SJSA1 (cell line): ENCODE data around the gene KLK7. TPM values are rescaled to one million over a fixed set of nuclear protein-coding genes. Genes with fewer than 3 reads are reported as not detected.
"Not testable (repeated sequence)": the region's sequence is repeated elsewhere in the genome, so short reads cannot be mapped to it uniquely, and the experiment has no call there.

Source experiments
- DNase-seq, 2 experiments: peaks; one replicate each; pipeline ENCODE4 v3.0.0-alpha.2; 2015 to 2020; ENCODE audit warnings: low spot score in 2 of 2, low read depth in 1 of 2
- H3K27ac ChIP-seq: fragments of 250-450 bp; sonication (Bioruptor Pico); 2 replicates; pipeline ENCODE4 v1.5.1; 2020; ENCODE audit warnings: mild to moderate bottlenecking, moderate library complexity
- H3K27me3 ChIP-seq: fragments of 250-450 bp; sonication (Bioruptor Pico); replicated peaks from 2 replicates; pipeline ENCODE4 v1.5.1; 2020; ENCODE audit warnings: mild to moderate bottlenecking, moderate library complexity
- H3K36me3 ChIP-seq: fragments of 250-450 bp; sonication (Bioruptor Pico); 2 replicates; pipeline ENCODE4 v1.5.1; 2020; ENCODE audit warnings: mild to moderate bottlenecking
- H3K4me1 ChIP-seq: fragments of 250-450 bp; sonication (Bioruptor Pico); replicated peaks from 2 replicates; pipeline ENCODE4 v1.6.1; 2021; ENCODE audit warnings: mild to moderate bottlenecking
- H3K4me3 ChIP-seq: fragments of 250-450 bp; sonication (Bioruptor Pico); 2 replicates; pipeline ENCODE4 v1.5.1; 2020; ENCODE audit warnings: mild to moderate bottlenecking
- H3K9me3 ChIP-seq: fragments of 250-450 bp; sonication (Bioruptor Pico); replicated peaks from 2 replicates; pipeline ENCODE4 v1.5.1; 2020; ENCODE audit warnings: mild to moderate bottlenecking
- total RNA-seq: library from RNA; depleted of rRNA; stranded (reverse); fragments of >200 nt; shearing (Covaris generic); gene quantifications from 2 replicates; pipeline ENCODE4 v1.2.3, GENCODE V29; 2014

Gene KLK7
- total RNA-seq, 1 experiment from 2014 or later, result not detected

DNA sequence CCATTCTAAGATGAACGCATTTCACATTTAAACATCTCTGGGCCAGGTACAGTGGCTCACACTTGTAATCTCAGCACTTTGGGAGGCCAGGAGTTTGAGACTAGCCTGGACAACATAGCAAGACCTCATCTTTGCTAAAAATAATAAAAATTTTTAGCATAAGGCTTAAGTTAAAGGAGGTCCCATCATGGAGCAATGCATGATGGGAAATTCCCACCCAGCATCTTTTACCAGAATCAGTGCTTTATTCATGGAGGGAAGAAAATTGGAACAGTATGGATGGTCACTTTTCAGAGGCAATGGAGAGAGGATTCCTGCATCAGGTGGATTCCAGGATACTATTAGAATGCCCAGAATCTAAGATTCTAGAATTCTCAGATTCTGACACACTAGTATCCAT is 21.5 kb upstream of the KLK7 start:
- Histone ChIP-seq H3K4me1 (no peaks in the 10 kb centered on the region), H3K27ac (no peak overlapping the region), H3K36me3 (no peaks in the 10 kb centered on the region), H3K9me3 (no peaks in the 10 kb centered on the region), H3K27me3 (peaks cover 9% of the 10 kb centered on the region; the same call in 1 of the 2 replicates), H3K4me3 (no peak overlapping the region)
- DNase-seq, result no peak

GRCh38 chr19:51003316-51003715 is 19.6 kb upstream of the KLK7 start:
- H3K27ac ChIP-seq, result no peak overlapping the region
- no peak for DNase-seq
- no peaks in the 10 kb centered on the region for H3K9me3 ChIP-seq
- H3K27me3 ChIP-seq, result peaks cover 1% of the 10 kb centered on the region; the same call in 1 of the 2 replicates
- H3K4me3 ChIP-seq, result no peak overlapping the region
- no peaks in the 10 kb centered on the region for H3K4me1 ChIP-seq
- H3K36me3 ChIP-seq, result no peaks in the 10 kb centered on the region

- no peak overlapping the region for H3K4me3 ChIP-seq
- H3K27me3 ChIP-seq, result 0 out of 2 replicates have a peak, but pooled peaks cover 4% of the 10 kb centered on the region
- no peaks in the 10 kb centered on the region for H3K36me3 ChIP-seq
- no peaks in the 10 kb centered on the region for H3K9me3 ChIP-seq
- H3K4me1 ChIP-seq, result no peaks in the 10 kb centered on the region
- H3K27ac ChIP-seq, result no peak overlapping the region
- no peak for DNase-seq
Observed at GRCh38 chr19:51002542-51003311, 19.0 kb upstream of the KLK7 start.

- no peak for DNase-seq
- no peak overlapping the region for H3K4me3 ChIP-seq
- 0 out of 2 replicates have a peak, but pooled peaks cover 4% of the 10 kb centered on the region for H3K27me3 ChIP-seq
- no peaks in the 10 kb centered on the region for H3K36me3 ChIP-seq
- H3K27ac ChIP-seq, result no peak overlapping the region
- H3K9me3 ChIP-seq, result no peaks in the 10 kb centered on the region
- no peaks in the 10 kb centered on the region for H3K4me1 ChIP-seq
Observed at GRCh38 chr19:51002089-51002532, 18.4 kb upstream of the KLK7 start.

DNA sequence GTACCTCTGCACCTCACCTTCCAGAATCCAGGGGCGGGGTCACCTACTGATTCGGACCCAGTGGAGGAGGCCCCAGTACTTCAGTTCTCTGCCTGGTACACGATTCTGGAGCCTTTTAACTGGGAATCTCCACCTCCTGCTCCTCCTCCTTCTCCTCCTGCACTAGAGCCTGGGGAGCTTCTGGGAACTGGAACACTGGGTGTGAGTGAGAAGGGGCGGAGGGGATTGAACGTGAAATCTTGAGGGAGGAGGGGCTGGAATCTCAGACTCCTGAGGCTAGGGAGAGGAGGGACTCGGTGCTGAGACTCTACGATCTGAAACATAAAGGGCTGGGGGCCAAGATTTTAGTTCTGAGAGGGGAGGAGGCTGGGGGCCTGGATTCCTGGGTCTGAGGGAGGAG is 17.8 kb upstream of the KLK7 start, which contains the start of gene KLK8:
TSS of gene KLK8 (minus strand) at position 90 of the 400 bp plus-strand sequence. CDS start 437 bp downstream, outside the sequence.
- H3K27me3 ChIP-seq, result 0 out of 2 replicates have a peak, but pooled peaks cover 4% of the 10 kb centered on the region
- H3K4me1 ChIP-seq, result no peaks in the 10 kb centered on the region
- no peak for DNase-seq
- no peak within 1 kb of the TSS for H3K4me3 ChIP-seq
- no peak within 1 kb of the TSS for H3K27ac ChIP-seq
- no peaks in the 10 kb centered on the region for H3K9me3 ChIP-seq
- H3K36me3 ChIP-seq, result no peaks in the 10 kb centered on the region

DNA sequence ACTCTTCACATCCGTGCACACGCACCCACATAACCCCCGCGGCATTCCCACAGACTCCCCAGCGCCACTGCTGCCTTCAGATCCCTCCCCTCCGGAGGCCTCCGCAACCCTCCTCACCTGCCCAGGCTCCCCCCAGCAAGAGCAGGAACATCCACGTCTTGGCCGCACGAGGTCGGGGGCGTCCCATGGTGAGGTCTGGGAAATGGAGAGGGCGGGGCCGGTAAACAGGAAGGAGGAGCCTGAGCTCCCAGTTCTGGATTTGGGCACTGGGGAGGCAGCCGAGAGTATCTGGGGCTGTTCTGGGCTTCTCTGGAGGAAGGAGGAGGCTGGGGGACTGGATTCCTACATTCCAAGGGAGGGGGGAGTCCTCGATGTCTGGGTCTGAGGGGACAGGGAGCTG is 17.3 kb upstream of the KLK7 start:
- Histone ChIP-seq H3K36me3 (no peaks in the 10 kb centered on the region), H3K27me3 (0 out of 2 replicates have a peak, but pooled peaks cover 4% of the 10 kb centered on the region), H3K9me3 (no peaks in the 10 kb centered on the region), H3K4me3 (no peak overlapping the region), H3K4me1 (no peaks in the 10 kb centered on the region), H3K27ac (no peak overlapping the region)
- DNase-seq, result no peak

DNA sequence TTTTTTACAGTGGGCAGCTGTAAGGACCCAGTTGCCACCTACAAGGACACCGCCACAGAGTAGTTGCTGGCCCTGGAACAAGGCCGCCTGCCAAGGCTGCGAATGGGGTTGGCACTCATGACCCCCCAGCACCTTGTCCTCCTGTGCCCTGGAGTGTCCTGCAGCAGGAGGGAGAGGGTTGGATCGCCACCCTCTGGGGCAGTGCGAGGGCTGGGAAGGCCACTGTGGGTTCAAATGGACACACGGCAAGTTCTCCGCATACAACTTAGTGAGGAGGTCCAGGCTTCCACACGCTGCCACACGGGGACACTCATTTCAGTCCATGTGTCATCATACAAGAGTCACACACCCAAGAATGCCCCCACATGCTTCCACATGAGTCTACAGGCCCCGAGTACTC is 16.7 kb upstream of the KLK7 start:
- no peak overlapping the region for H3K27ac ChIP-seq
- 0 out of 2 replicates have a peak, but pooled peaks cover 4% of the 10 kb centered on the region for H3K27me3 ChIP-seq
- no peak for DNase-seq
- H3K4me1 ChIP-seq, result no peaks in the 10 kb centered on the region
- H3K4me3 ChIP-seq, result no peak overlapping the region
- H3K36me3 ChIP-seq, result no peaks in the 10 kb centered on the region
- H3K9me3 ChIP-seq, result no peaks in the 10 kb centered on the region

DNA sequence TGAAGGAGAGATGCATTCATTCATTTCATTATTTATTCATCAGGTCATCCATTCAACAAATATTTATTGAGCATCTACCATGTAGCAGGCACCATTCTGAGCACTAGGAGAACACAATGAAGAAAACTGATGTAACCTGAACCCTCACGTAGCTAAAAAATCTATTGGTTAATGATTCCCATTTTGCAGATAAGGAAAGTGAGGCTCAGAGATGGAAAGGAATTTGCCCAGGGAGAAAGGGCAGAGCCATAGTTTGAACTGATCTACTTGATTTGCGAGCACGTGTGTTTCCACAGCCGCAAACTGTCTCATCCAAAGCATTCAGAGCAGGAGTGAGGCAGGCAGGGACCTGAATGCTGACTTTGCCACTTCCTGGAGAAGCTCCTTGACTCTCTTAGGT is 15.0 kb upstream of the KLK7 start:
- 0 out of 2 replicates have a peak, but pooled peaks cover 4% of the 10 kb centered on the region for H3K27me3 ChIP-seq
- H3K27ac ChIP-seq, result no peak overlapping the region
- no peaks in the 10 kb centered on the region for H3K4me1 ChIP-seq
- H3K36me3 ChIP-seq, result no peaks in the 10 kb centered on the region
- no peaks in the 10 kb centered on the region for H3K9me3 ChIP-seq
- DNase-seq, result no peak
- H3K4me3 ChIP-seq, result no peak overlapping the region

DNA sequence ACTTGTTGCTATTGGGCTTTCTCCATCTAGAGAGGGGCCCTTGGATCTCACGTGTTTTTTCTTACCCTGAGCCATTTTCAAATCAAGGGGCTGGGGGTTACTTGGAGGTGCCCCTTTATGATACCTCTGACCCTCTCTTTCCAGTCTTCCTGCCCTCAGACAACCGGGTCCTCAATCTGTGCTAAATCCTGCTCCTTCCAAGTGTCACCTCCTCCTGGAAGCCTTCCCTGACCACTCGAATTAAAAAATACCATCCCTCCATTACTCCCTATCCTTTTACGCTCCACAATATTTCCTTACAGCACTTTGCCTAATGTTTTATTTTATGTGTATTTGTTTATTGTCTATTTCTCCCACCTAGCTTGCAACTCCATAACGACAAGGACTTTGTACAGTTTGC is 14.3 kb upstream of the KLK7 start:
- H3K27ac ChIP-seq, result no peak overlapping the region
- no peak for DNase-seq
- H3K4me1 ChIP-seq, result no peaks in the 10 kb centered on the region
- H3K4me3 ChIP-seq, result no peak overlapping the region
- H3K9me3 ChIP-seq, result no peaks in the 10 kb centered on the region
- H3K27me3 ChIP-seq, result 0 out of 2 replicates have a peak, but pooled peaks cover 4% of the 10 kb centered on the region
- H3K36me3 ChIP-seq, result no peaks in the 10 kb centered on the region

DNA sequence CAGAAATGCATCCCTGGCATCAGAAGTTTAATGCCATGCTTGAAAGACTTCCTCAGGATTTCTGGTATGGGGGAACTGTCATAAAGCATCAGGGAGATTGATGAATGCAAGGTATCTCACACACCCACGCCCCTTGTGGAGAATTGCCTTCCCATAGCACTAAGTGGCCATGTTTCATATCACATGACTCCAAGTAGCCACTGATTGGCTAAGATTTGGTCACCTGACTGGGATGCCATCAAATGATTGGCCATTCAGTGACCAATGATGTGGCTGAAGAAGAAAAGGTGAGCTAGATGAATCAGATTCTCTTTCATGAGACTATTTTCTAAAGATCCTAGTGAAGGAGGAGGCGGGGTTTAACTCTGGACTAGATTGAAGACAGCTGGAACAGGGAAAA is 10.4 kb upstream of the KLK7 start:
- Histone ChIP-seq H3K4me1 (no peaks in the 10 kb centered on the region), H3K36me3 (no peaks in the 10 kb centered on the region), H3K27ac (no peak overlapping the region), H3K4me3 (no peak overlapping the region), H3K27me3 (0 out of 2 replicates have a peak, but pooled peaks cover 4% of the 10 kb centered on the region), H3K9me3 (no peaks in the 10 kb centered on the region)
- DNase-seq, result no peak

DNA sequence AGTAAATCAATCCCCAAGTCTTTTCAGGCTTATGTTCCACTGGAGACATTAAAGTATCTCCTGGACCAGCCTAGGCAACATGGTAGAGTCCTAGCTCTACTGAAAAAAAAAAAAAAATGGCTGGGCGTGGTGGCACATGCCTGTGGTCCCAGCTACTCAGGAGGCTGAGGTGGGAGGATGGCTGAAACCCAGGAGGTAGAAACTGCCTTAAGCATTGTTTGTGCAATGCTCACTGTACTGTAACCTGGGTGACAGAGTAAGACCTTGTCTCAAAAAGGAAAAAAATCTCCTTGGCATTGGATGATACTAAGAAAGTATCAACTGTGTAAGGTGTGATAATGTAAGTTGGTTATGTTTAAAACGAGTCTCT is 8.9 kb upstream of the KLK7 start:
- H3K36me3 ChIP-seq, result no peaks in the 10 kb centered on the region
- no peak for DNase-seq
- no peaks in the 10 kb centered on the region for H3K27me3 ChIP-seq
- no peak overlapping the region for H3K4me3 ChIP-seq
- no peak overlapping the region for H3K27ac ChIP-seq
- H3K9me3 ChIP-seq, result no peaks in the 10 kb centered on the region
- H3K4me1 ChIP-seq, result no peaks in the 10 kb centered on the region

GRCh38 chr19:50984416-50984815 is 699 bp upstream of the KLK7 start:
- not testable (repeated sequence) for DNase-seq, H3K27ac ChIP-seq, H3K9me3 ChIP-seq, H3K4me1 ChIP-seq, H3K36me3 ChIP-seq, H3K4me3 ChIP-seq, H3K27me3 ChIP-seq

DNA sequence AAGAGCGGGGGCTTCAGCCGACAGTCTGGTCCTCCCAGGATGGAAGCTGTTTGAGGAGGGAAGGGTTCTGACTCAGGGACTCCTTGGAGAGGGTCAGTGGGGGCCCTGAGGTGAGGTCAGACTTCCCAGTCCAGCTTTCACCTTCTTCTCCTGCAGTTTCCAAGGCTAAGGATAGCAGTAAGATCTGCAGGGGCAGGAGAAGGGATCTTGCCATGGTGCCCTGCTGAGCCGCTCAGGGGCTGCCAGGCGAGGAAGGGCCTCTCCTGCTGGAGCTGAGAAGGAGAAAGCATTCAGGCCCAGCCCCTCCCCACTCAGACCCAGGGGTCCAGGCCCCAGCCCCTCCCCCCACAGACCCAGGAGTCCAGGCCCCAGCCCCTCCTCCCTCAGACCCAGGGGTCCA is 1.5 kb downstream of the KLK7 start:
- H3K9me3 ChIP-seq, result no peaks in the 10 kb centered on the region
- no peak overlapping the region for H3K4me3 ChIP-seq
- H3K27ac ChIP-seq, result no peak overlapping the region
- no peak for DNase-seq
- H3K4me1 ChIP-seq, result no peaks in the 10 kb centered on the region
- no peaks in the 10 kb centered on the region for H3K36me3 ChIP-seq
- H3K27me3 ChIP-seq, result peaks cover 4% of the 10 kb centered on the region

DNA sequence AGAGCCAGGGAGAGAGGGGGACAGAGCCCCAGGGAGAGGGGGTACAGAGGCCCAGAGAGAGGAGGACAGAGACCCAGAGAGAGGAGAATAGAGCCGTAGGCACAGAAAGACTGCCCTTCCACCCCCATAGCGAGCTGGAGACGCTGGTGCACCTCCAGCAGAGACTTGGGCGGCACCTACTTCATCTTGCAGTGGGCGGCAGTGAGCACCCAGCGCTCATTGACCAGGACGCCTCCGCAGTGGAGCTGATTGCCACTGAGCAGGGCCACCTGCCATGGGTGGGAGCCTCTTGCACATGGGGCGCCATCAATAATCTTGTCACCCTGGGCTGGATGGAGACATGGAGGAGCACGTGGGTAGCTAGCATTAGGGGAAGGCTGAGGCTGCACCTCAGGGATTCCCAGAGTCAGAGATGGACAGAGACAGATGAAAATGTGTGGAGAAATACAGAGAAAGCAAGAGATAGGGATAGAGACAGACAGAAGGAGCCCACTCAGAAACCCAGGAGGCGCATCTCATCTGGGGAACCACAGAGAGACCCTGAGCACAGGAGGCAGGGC is 2.0 kb downstream of the KLK7 start:
- H3K27me3 ChIP-seq, result peaks cover 9% of the 10 kb centered on the region
- DNase-seq, result no peak
- H3K4me3 ChIP-seq, result no peak overlapping the region
- no peaks in the 10 kb centered on the region for H3K9me3 ChIP-seq
- no peaks in the 10 kb centered on the region for H3K36me3 ChIP-seq
- H3K4me1 ChIP-seq, result no peaks in the 10 kb centered on the region
- no peak overlapping the region for H3K27ac ChIP-seq
